ENCODE measurements around the gene STEAP1B. TPM values are rescaled to one million over a fixed set of nuclear protein-coding genes. Genes with fewer than 3 reads are reported as not detected.

STEAP1B gene
- total RNA-seq, 2 donors from 2014 or later, result 1.2 to 4.1 TPM

- Mint-ChIP-seq H3K36me3 (no peaks in the 10 kb centered on the region), H3K4me3 (no peak overlapping the region), H3K27ac (no peak overlapping the region), H3K9me3 (no peaks in the 10 kb centered on the region), H3K4me1 (ENCODE audit: low read depth in 2 of 2) (no peaks in the 10 kb centered on the region), H3K27me3 (peaks cover 9 to 13% of the 10 kb centered on the region in 2 donors)
- DNase-seq (ENCODE audit: low spot score) (no peak), ATAC-seq (no peak)
Measured at GRCh38 chr7:22487978-22488642, 11.9 kb downstream of the STEAP1B start.

- Mint-ChIP-seq H3K27ac (no peak overlapping the region), H3K36me3 (no peaks in the 10 kb centered on the region), H3K4me1 (ENCODE audit: low read depth in 2 of 2) (no peaks in the 10 kb centered on the region), H3K4me3 (no peak overlapping the region), H3K9me3 (no peaks in the 10 kb centered on the region), H3K27me3 (peaks cover 9 to 12% of the 10 kb centered on the region in 2 donors)
- no peak for ATAC-seq
- DNase-seq (ENCODE audit: low spot score), result no peak
Measured at GRCh38 chr7:22486597-22486996, 13.4 kb downstream of the STEAP1B start.

GRCh38 chr7:22485189-22485588, 14.8 kb downstream of the STEAP1B start:
- Mint-ChIP-seq H3K9me3 (no peaks in the 10 kb centered on the region), H3K4me3 (no peak overlapping the region), H3K36me3 (no peaks in the 10 kb centered on the region)

GRCh38 chr7:22482503-22482902, 17.5 kb downstream of the STEAP1B start:
- DNase-seq (ENCODE audit: low spot score) (no peak), ATAC-seq (no peak)
- no peaks in the 10 kb centered on the region for H3K36me3 Mint-ChIP-seq
- H3K27me3 Mint-ChIP-seq, result peaks cover 0 to 4% of the 10 kb centered on the region in 2 donors
- H3K4me1 Mint-ChIP-seq (ENCODE audit: low read depth in 2 of 2), result no peaks in the 10 kb centered on the region
- no peaks in the 10 kb centered on the region for H3K9me3 Mint-ChIP-seq
- H3K27ac Mint-ChIP-seq, result no peak overlapping the region
- no peak overlapping the region for H3K4me3 Mint-ChIP-seq

More at GRCh38 chr7:22485189-22485588, 14.8 kb downstream of the STEAP1B start:
- Mint-ChIP-seq H3K27me3 (peaks cover 4 to 7% of the 10 kb centered on the region in 2 donors), H3K27ac (no peak overlapping the region), H3K4me1 (ENCODE audit: low read depth in 2 of 2) (no peaks in the 10 kb centered on the region)
- no peak for DNase-seq (ENCODE audit: low spot score)
- ATAC-seq, result no peak

- no peaks in the 10 kb centered on the region for H3K4me1 Mint-ChIP-seq (ENCODE audit: low read depth in 2 of 2)
- DNase-seq (ENCODE audit: low spot score) (no peak), ATAC-seq (no peak)
- H3K36me3 Mint-ChIP-seq, result no peaks in the 10 kb centered on the region
- no peak overlapping the region for H3K4me3 Mint-ChIP-seq
- no peak overlapping the region for H3K27ac Mint-ChIP-seq
- no peaks in the 10 kb centered on the region for H3K9me3 Mint-ChIP-seq
- peaks cover 0 to 4% of the 10 kb centered on the region in 2 donors for H3K27me3 Mint-ChIP-seq
Measured at GRCh38 chr7:22481726-22482125, 18.3 kb downstream of the STEAP1B start.

GRCh38 chr7:22480523-22481075, 19.4 kb downstream of the STEAP1B start:
- Mint-ChIP-seq H3K36me3 (no peaks in the 10 kb centered on the region), H3K9me3 (no peaks in the 10 kb centered on the region), H3K4me3 (no peak overlapping the region), H3K27me3 (peaks cover 0 to 4% of the 10 kb centered on the region in 2 donors), H3K4me1 (ENCODE audit: low read depth in 2 of 2) (no peaks in the 10 kb centered on the region), H3K27ac (no peak overlapping the region)
- DNase-seq (ENCODE audit: low spot score), result no peak
- ATAC-seq, result no peak

- DNase-seq (ENCODE audit: low spot score) (no peak), ATAC-seq (no peak)
- Mint-ChIP-seq H3K27ac (no peak overlapping the region), H3K36me3 (no peaks in the 10 kb centered on the region), H3K27me3 (peaks cover 0 to 2% of the 10 kb centered on the region in 2 donors), H3K4me3 (no peak overlapping the region), H3K4me1 (ENCODE audit: low read depth in 2 of 2) (no peaks in the 10 kb centered on the region), H3K9me3 (no peaks in the 10 kb centered on the region)
Measured at GRCh38 chr7:22477876-22478450, 22.0 kb downstream of the STEAP1B start.

- no peak for DNase-seq (ENCODE audit: low spot score)
- no peak overlapping the region for H3K27ac Mint-ChIP-seq
Measured at GRCh38 chr7:22477262-22477661, 22.7 kb downstream of the STEAP1B start.

GRCh38 chr7:22476824-22477223, 23.2 kb downstream of the STEAP1B start:
- Mint-ChIP-seq H3K9me3 (no peaks in the 10 kb centered on the region), H3K4me1 (ENCODE audit: low read depth in 2 of 2) (no peaks in the 10 kb centered on the region), H3K27me3 (peaks cover 0 to 2% of the 10 kb centered on the region in 2 donors), H3K36me3 (no peaks in the 10 kb centered on the region), H3K27ac (no peak overlapping the region), H3K4me3 (no peak overlapping the region)
- ATAC-seq (no peak), DNase-seq (ENCODE audit: low spot score) (no peak)

More at GRCh38 chr7:22477262-22477661, 22.7 kb downstream of the STEAP1B start:
- Mint-ChIP-seq H3K9me3 (no peaks in the 10 kb centered on the region), H3K36me3 (no peaks in the 10 kb centered on the region), H3K4me1 (ENCODE audit: low read depth in 2 of 2) (no peaks in the 10 kb centered on the region), H3K4me3 (no peak overlapping the region), H3K27me3 (peaks cover 0 to 2% of the 10 kb centered on the region in 2 donors)
- no peak for ATAC-seq

GRCh38 chr7:22474645-22475044, 25.3 kb downstream of the STEAP1B start:
- no peaks in the 10 kb centered on the region for H3K27me3 Mint-ChIP-seq
- H3K27ac Mint-ChIP-seq, result no peak overlapping the region
- no peaks in the 10 kb centered on the region for H3K9me3 Mint-ChIP-seq
- DNase-seq (ENCODE audit: low spot score) (no peak), ATAC-seq (no peak)
- no peaks in the 10 kb centered on the region for H3K36me3 Mint-ChIP-seq
- no peaks in the 10 kb centered on the region for H3K4me1 Mint-ChIP-seq (ENCODE audit: low read depth in 2 of 2)
- H3K4me3 Mint-ChIP-seq, result no peak overlapping the region

GRCh38 chr7:22470981-22471380, 29.0 kb downstream of the STEAP1B start:
- Mint-ChIP-seq H3K9me3 (no peaks in the 10 kb centered on the region), H3K27ac (no peak overlapping the region), H3K4me1 (ENCODE audit: low read depth in 2 of 2) (no peaks in the 10 kb centered on the region), H3K36me3 (no peaks in the 10 kb centered on the region), H3K4me3 (no peak overlapping the region), H3K27me3 (peaks cover 3 to 7% of the 10 kb centered on the region in 2 donors)
- ATAC-seq (no peak), DNase-seq (ENCODE audit: low spot score) (no peak)

GRCh38 chr7:22469371-22470143, 30.4 kb downstream of the STEAP1B start:
- peaks cover 3 to 7% of the 10 kb centered on the region in 2 donors for H3K27me3 Mint-ChIP-seq
- H3K27ac Mint-ChIP-seq, result no peak overlapping the region
- DNase-seq (ENCODE audit: low spot score) (no peak), ATAC-seq (no peak)
- no peak overlapping the region for H3K4me3 Mint-ChIP-seq
- no peaks in the 10 kb centered on the region for H3K36me3 Mint-ChIP-seq
- no peaks in the 10 kb centered on the region for H3K4me1 Mint-ChIP-seq (ENCODE audit: low read depth in 2 of 2)
- no peaks in the 10 kb centered on the region for H3K9me3 Mint-ChIP-seq

GRCh38 chr7:22468609-22469008, 31.4 kb downstream of the STEAP1B start:
- DNase-seq (ENCODE audit: low spot score) (no peak), ATAC-seq (no peak)
- no peaks in the 10 kb centered on the region for H3K36me3 Mint-ChIP-seq
- no peak overlapping the region for H3K27ac Mint-ChIP-seq
- H3K9me3 Mint-ChIP-seq, result no peaks in the 10 kb centered on the region
- no peak overlapping the region for H3K4me3 Mint-ChIP-seq
- H3K27me3 Mint-ChIP-seq, result peaks cover 3 to 7% of the 10 kb centered on the region in 2 donors
- H3K4me1 Mint-ChIP-seq (ENCODE audit: low read depth in 2 of 2), result no peaks in the 10 kb centered on the region

- H3K4me3 Mint-ChIP-seq, result no peak overlapping the region
- no peaks in the 10 kb centered on the region for H3K9me3 Mint-ChIP-seq
- peaks cover 5 to 13% of the 10 kb centered on the region in 2 donors for H3K27me3 Mint-ChIP-seq
- no peak for DNase-seq (ENCODE audit: low spot score)
- H3K27ac Mint-ChIP-seq, result no peak overlapping the region
- no peaks in the 10 kb centered on the region for H3K36me3 Mint-ChIP-seq
- no peak for ATAC-seq
- H3K4me1 Mint-ChIP-seq (ENCODE audit: low read depth in 2 of 2), result no peaks in the 10 kb centered on the region
Measured at GRCh38 chr7:22464299-22464698, 35.7 kb downstream of the STEAP1B start.

All from natural killer cell treated with Interleukin-12 subunit alpha and Interleukin-12 subunit beta and Interleukin-15 and Interleukin-18, amount 100 ng/mL, for 72 hours (primary cell).